Retina (tissue), 1 donor: ENCODE data around the gene PRR3.

Source experiments
- DNase-seq: peaks from one replicate; pipeline ENCODE4 v3.0.0-alpha.2; 2016

The PRR3 gene

GRCh38 chr6:30572148-30572547 is 15.1 kb downstream of the PRR3 start:
- no peak for DNase-seq

DNA sequence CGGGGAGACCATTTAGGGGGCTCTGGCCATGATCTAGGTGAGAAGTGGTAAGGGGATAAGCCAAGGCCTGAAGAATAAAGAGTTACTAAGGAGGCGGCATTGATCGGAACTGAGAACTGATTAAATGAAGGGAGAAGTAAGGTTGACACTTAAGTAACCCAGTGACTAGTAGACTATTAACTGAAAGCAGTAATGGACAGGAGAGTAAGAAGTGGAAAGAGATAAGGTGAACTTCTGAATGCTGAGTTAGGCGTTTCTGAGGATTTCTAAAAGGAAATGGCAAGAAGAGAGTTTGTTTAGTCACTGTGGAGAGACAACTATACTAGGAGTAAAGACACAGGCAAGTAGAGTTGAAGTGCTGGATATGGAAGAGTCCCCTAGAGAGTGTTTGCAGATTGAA is 16.0 kb downstream of the PRR3 start:
- DNase-seq: no peak

- DNase-seq: no peak
Measured at GRCh38 chr6:30578051-30578450, 21.0 kb downstream of the PRR3 start.

DNA sequence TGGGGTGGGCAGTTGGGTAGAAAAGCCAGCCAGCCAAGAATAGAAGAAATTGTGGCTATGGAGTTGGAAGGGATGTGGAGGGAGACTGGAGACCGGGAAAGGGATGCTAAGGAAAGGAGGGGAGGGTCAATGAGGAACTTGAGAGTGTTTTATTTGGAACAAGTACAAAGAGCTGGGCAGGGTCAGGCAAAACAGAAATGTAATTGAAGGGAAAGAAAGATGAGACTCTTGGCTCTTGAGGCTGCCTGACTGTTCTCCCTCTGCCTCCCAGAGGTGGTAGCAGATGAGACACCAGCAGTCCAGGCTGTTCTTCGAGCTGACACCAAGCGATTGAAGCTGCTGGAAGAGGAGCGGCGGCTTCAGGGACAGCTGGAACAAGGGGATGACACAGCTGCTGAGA is 26.8 kb downstream of the PRR3 start:
- no peak for DNase-seq

- no peak for DNase-seq
Measured at GRCh38 chr6:30589754-30590358, 32.8 kb downstream of the PRR3 start.

DNA sequence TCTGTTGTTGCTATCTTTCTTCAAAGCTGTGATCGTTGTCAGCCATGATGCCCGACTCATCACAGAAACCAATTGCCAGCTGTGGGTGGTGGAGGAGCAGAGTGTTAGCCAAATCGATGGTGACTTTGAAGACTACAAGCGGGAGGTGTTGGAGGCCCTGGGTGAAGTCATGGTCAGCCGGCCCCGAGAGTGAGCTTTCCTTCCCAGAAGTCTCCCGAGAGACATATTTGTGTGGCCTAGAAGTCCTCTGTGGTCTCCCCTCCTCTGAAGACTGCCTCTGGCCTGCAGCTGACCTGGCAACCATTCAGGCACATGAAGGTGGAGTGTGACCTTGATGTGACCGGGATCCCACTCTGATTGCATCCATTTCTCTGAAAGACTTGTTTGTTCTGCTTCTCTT is 33.4 kb downstream of the PRR3 start:
- no peak for DNase-seq

GRCh38 chr6:30591008-30591407 is 33.9 kb downstream of the PRR3 start:
- DNase-seq: no peak

DNA sequence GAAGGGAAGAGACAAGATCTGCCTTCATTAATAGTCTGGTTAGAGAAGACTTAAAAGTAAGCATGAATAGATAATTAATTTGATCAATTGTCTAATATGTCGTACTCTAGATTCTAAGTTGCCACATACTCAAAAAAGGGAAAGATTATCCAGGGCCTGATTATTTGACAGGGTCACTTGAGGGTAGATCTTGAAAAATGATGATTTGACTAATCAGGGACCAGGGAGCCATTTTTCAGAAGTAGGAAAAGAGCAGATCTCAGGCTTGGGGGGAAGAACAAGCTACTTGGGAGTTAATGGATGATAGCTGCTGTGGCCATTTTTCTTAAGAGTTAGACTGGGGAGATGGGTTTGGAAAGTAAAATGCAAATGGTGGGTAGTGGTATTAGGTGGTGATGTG is 35.2 kb downstream of the PRR3 start:
- no peak for DNase-seq

GRCh38 chr6:30597315-30598144 is 40.4 kb downstream of the PRR3 start:
- peak; percentile 72 for DNase-seq

- no peak for DNase-seq
Measured at GRCh38 chr6:30598912-30599624, 42.0 kb downstream of the PRR3 start.

DNA sequence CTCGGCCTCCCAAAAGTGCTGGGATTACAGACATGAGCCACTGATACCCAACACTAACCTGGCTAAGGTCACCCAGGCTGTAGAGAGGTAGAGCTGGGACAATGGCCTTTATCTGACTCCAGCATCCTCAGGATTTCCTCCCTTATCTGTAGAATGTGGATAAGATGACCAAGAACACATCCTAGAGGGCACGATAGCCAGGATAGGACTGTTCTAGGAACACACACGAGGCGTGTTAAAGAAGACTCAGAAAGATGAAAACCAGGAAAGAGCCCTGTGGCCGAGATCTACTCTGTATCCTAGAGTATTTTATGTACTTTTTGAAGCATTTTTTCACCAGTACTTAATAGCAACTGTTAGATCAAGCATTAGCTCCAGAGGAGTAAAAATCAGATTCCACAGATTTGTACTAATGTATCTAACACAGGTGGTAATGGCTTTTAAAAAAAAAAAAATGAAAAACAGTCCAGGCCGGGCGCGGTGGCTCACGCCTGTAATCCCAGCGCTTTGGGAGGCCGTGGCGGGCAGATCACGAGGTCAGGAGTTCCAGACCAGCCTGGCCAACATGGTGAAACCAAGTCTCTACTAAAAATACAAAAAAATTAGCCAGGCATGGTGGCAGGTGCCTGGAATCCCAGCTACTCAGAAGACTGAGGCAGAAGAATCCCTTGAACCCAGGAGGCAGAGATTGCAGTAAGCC is 42.7 kb downstream of the PRR3 start:
- DNase-seq: no peak

DNA sequence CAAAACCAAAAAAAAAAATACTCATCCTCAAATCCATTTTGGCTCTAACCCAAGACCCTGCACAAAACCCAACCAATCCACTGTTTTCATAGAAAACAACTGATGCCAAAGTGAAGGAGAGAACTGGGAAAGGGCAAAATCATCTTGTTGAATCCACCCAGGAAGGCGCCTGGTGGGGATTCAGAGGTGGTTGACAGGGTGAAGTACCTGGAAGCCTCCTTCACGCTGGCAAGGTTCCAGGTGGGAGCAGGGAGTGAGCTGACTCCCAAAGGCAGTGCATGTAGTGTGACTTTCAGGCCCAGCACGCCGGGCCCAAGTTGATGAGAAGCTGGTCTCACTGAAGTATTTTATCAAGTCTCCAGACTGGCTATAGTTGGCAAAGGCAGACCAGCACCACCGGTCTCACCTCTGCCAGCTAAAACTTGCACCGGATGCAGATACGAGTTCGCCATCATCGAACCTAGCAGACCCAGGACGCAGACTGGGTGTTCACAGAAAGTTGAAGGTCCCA is 43.4 kb downstream of the PRR3 start:
- DNase-seq: no peak

GRCh38 chr6:30601436-30601814 is 44.3 kb downstream of the PRR3 start:
- DNase-seq: no peak

DNA sequence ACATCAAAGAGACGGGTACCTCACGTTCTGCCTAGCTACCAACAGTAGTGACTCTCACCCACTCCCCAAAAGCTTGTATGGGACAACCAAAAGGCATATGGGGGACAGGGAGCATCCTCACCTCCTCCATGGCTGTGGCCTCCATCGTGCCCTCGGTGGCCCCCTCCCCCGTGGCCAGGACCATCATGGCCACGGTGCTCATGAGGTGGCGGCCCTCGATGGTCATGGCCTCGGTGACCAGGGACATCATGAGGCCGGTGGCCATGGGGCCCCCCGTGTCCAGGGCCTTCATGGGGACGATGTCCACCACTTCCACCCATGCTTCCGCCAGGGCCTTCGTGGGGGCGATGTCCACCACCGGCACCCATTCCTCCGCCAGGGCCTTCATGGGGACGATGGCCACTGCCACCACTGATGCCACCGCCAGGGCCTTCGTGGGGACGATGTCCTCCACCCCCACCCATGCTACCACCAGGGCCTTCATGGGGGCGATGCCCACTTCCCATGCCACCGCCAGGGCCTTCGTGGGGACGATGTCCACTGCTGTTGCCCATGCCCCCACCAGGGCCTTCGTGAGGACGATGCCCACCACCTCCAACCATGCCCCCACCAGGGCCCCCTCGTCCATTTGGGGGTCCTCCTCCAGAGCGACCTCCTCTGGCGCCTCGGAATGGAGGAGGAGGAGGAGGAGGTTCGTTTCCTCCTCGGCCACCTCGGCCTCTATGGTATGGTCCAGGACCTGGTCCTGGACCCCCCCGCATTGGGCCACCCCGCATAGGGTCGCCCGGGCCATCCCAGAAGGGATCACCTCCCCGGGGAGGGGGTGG is 44.9 kb downstream of the PRR3 start:
- no peak for DNase-seq

GRCh38 chr6:30603961-30604360 is 46.9 kb downstream of the PRR3 start:
- DNase-seq: no peak

DNA sequence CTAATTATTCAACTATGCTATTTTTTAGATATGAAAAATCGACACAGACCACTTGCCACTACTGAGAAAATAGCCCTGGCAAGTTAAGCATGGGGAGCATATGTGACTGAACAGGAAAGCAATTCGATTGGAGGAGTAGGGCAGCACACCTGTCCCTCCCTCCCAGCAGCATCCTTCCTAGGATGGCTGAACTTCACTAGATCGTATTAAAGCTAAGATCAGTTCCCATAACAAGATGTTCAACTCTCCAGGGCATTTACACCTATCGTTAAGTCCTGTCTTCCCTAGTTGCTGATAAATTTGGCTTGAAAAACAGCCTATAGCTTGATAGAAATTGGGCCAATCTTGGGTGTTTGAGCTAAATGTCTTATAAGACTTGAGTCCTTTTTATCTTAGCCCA is 53.0 kb downstream of the PRR3 start:
- DNase-seq: no peak

- DNase-seq: no peak
Measured at GRCh38 chr6:30611150-30611855, 54.2 kb downstream of the PRR3 start.

DNA sequence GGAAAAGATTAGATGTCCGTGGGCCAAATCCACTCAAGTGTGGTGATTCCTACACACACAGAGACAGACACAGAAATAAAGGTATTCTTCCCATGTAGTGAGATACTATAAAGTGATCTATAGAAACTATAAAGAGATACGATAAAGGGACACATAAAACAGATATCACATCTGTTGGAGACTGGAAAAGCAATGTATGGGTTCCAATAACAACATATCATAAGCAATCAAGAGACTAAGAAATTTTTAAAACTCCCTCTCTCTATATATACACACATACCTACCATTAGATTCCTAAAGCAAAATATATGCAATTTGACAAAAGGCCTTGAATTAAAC is 54.7 kb downstream of the PRR3 start:
- no peak for DNase-seq

DNA sequence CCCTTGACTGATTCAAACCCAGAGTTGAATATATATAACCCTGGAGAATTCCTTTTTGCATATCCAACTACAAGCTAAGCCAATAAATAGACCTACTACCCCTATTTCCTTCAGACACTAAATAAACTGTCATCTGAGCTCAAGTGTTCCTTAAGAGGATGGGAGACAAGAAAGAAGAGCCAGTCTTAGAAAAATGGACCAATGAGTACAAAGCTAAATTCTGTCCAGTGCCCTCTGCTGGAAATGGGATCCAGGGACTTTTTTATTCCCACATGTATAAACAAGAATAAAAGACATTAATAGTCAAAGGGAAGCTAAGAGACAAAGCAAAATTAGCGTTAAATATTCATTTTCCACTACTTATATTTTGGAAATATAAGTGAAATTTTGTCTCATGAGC is 55.1 kb downstream of the PRR3 start:
- DNase-seq: no peak

DNA sequence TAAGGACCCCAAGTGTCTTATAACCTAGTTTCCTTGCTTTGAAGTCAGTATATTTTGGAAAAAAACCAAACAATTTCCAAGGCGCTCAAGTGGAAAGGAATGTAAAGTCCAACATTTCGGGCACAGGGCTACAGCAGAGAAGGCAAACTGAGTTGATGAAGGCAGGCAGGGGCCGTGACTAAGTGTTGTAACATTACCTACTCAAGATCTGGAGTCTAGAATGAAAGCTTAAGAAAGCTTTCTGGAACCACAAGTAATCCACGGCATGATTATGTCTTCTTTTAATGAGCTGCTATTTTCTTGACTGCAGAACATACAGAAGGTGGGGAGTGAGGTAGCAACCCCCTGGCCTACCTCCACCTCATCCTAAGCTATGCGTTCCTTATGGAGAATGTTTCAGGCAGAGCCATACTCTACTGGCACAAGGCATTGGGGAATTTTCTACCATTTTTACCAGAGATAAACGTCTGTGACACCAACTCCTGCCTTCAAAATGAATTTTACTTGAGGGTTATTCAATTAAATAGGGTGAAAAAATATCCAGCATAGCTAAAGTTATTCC is 55.7 kb downstream of the PRR3 start:
- no peak for DNase-seq
